Activated CD8-positive, alpha-beta memory T cell treated with anti-CD3 and anti-CD28 coated beads, Interleukin-2, amount 50 U/mL, for 24 hours (primary cell): ENCODE measurements around the gene TMEM132A.

Experiments used
- DNase-seq: peaks from one replicate; pipeline ENCODE4 v3.0.0-alpha.2; 2020; ENCODE audit errors: extremely low read depth

Gene TMEM132A

DNA sequence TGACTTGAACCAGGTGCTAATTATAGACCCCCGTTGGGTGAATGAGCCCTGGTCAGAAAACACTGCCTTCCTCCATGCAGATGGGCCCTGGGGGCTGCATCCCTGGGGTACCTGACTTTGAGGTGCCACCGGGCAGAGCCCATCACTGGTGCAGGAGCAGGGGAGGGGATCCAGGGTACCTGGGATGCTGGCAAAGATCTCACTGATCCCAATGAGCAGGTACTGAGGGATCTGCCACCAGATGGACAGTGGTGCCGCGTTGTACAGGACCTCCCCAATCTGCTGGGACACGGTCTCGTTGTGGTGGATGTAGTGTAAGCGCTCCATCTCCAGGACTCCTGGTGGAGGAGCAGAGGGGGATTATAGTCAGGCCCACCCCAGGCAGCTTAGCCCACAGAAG lies 15.0 kb downstream of the TMEM132A start:
- no peak for DNase-seq

DNA sequence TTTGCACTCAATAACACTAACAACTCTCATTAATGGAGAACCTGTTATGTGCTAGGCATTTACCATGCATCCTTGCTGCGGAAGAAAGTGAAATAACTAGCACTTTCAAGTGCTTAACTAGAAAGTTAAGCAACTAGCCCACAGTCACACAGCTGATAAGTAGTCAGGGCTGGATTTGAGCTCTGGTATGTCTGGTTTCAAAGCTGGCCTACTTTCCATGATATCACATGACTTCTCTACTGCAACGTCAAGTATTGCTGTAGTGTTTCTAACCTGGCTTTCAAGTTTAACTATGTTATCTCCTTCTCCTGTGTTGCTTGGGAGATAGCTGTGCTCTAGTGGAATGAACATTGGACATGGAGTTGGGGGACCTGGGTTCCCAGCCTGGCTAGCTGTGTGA lies 15.6 kb downstream of the TMEM132A start:
- no peak for DNase-seq

DNA sequence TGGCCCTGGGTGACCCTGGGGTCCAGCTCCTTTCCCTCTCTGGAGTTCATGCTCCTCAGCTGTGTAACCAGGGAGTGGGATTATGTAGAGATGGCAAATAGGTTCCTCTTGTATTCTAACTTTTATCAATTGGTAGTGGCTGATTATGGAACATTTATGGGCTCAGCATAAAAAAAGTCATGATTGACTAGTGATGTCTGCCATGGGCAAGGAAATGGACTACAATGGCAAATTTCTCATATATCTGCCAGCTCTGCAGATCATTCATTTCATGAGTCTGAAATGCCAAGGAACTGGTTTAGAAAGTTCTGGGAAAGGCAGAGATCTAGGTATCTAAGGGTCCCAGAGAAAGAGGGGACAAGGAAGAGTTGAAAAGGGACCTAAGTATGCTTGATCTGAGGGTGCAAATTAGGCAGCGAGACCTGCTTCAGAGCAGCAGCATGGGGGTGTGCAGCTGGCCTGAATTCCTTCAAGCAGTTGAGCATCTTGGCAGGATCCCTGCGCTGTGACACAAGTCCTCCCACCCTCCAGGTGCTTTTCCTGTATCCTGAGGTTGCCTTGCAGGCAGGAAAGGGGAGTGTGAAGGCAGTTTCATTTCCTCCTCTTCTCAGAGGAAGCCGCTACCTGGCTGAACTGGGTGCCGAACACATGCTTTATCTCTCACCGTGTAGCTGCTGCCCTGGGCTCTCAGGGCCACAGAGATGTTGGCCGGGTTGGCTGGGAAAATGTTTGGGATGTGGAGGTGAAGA lies 17.3 kb downstream of the TMEM132A start:
- DNase-seq, result no peak

DNA sequence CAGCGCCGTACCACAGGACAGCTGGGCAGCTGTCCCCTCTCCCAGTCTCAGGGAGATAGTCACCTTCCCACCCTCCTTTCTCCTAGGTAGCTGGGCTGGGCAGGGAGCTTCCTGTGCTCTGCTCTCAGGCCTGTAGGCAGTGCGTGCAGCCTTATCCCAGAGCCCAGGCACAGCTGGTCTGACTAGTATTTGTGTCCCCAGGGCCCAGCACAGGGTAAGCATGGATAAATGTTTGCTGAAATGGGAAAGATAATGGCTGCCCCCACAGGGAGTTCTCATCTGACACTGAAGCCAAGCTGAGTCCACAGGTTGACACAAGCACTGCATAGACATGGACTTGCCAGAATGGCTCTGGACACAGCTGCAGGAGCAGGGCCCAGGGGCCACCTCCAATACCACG lies 18.0 kb downstream of the TMEM132A start:
- DNase-seq, result no peak

DNA sequence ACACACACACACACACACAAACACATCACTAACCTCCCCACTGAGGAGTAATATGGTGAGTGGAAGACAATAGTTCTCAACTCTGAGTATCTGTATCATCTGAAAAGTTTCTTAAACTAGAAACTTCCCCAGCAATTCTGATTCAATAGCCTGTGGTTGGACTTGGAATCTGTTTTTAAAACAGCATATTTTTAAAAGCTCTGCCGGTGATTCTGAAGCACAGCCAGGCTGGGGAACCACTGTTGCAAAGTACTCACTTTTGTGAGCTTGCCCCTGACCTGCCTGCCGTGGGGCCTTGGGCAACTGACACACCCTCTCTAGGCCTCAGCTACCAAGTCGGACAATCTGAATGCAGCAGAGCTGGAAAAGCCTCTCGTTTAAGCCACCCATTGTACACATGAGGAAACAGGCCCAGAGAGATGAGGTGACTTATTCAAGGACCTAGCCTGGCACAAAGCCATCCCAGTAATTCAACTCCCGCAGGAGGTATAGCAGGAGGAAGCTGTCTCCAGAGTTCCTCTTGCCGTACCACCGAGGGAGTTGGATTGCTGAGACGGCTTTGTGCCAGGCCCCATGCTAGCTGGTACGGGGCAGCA lies 18.8 kb downstream of the TMEM132A start:
- DNase-seq, result no peak

DNA sequence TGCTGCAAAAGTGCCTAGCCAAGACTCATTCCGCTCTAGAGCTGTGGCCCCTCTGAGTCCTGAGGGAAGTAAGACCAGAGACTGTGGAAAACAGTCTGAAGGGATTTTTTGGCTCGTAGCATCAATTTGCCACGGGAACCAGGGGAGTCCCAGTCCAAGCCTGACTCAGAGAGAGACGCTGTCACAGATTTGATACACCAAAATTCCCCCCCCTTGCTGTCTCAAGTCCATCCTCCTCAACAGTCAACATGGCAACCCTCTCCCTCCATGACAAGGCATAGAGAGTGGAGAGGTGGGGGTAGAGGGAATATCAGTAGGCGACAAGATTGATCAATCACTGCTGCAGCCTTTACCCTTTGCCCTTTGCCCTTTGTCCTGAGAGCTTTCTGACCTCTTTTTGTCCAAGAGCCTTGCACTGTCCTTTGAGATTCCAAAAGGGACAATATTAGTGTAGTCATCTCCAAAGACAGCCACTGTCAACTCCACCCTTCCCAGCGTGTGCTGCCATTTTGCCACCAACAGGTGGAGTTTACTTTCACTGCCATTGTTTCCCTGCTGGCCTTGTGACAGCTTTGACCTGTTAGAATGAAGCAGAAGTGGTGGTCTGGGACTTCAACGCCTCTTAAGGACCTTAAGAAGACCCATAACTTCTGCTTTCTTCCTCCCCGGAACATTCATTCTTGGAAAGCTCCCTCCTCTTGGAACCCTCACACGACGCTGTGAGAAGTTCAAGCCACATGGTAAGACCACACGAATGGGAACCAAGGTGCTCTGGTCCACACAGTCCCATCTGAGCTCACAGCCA lies 20.4 kb downstream of the TMEM132A start:
- no peak for DNase-seq

GRCh38 chr11:60945295-60945667 lies 21.0 kb downstream of the TMEM132A start:
- no peak for DNase-seq

DNA sequence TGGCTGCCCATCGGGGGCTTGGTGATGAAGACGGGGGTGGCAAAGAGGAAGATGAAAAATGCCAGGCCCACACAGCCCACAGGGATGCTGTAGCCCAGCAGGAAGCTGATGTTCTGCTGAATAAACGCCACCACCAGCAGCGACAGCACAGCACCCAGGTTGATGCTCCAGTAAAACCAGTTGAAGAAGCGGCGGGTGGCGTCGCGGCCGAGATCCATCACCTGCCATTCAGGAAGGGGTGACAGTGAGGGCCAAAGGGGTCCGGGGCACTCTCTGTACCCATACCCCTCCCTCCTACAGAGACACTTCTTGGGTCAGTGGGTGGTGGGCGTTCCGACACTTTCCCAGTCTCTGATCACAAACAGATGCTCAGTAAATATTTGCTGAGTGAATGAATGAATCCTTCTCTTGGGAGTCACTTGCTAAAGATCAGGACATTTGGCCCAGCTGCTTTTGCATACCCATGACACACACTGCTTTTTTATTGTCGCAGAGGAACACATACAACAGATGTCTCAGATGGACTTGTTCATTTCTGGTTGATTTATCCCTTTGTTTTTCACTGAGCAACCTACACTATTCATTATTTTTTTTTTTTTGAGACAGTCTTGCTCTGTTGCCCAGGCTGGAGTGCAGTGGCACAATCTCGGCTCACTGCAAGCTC lies 22.5 kb downstream of the TMEM132A start:
- no peak for DNase-seq

DNA sequence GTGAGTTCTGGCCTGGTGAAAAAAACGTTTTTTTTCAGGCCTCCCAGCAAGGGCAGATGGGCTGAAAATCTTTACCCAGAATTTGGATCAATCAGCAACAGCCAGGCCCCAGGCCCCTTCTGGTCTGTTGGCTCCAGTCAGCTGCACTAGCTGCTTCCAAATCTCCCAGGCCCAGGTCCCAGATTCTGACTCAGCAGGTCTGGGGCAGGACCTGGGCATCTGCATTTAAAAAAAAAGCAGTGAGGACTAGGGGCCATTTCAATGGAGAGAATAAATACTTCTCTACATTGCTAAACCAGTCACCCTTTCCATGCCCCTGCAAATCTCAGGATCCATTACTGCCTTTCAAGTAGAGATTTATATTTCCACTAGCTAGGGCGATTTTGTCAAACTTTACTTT lies 23.4 kb downstream of the TMEM132A start:
- no peak for DNase-seq

- DNase-seq, result no peak
Measured at GRCh38 chr11:60948250-60948649, 24.0 kb downstream of the TMEM132A start.

GRCh38 chr11:60950024-60950423 lies 25.8 kb downstream of the TMEM132A start:
- no peak for DNase-seq

DNA sequence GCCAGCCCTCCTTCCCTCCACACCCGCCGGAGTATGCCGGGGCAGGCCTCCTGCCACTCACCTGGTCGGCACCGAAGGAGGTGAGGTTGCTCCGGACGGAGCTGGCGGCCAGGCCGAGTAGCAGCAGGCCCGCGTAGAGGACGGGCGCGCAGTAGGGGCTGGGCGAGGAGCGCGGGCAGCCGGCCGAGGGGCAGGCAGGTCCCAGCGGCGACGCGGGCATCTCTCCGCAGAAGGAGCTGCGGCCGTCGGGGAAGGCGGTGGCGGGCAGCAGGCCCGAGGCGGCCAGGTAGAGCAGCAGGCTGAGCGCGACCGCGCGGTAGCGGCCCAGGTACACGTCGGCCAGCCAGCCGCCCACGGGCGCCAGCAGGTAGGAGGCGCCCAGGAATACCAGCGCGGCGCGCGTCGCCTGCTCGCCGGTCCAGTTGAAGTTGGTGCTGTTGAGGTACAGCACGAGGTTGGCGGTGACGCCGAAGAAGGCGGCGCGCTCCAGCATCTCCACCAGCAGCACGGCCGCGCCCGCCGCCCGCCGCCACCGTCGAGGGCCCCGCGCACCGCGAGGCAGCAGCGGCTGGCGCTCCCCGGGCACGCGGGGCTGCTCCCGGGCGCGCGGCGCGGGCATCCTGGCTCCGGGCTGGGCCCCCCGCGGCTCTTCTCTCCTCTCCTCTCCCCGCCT lies 26.8 kb downstream of the TMEM132A start:
- no peak for DNase-seq

DNA sequence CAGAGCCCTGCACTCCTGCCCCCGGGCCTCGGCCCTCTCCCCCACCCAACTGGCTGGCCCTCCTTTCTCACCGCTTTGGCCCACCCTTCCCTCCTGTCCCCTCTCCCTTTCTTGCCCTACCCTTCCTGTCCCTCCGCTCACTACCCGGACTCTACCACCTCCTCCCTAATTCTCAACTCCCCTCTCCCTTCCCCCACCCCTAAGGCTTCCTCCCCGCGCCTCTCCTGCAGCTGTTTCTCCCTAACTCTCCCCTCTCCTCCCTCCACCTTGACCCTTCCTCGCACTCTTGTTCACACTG lies 27.3 kb downstream of the TMEM132A start:
- no peak for DNase-seq

GRCh38 chr11:60951904-60952741 lies 27.9 kb downstream of the TMEM132A start, which contains the start of gene SLC15A3:
Gene SLC15A3 (minus strand): TSS chr11:60952176. CDS start chr11:60951551, 625 bp downstream.
- no peak for DNase-seq

DNA sequence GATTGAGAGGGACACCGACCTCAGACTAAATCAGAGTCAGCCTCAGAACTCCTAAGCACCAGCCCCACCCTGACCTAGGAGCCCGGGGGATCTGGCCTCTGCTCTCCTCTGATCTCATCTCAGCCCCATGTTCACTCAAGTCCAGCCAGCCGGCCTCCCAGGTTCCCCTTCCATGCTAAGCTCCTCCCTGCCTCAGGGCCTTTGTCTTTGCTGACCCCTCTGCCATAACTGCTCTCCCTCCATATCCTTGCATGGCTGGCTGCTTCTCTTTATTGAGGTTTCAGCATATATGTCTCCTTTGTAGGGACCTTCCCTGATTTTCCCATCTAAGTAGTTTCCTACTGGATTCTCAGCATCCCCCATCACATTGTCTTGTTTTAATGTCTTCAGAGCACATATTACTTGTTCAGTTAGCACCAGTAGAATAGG lies 28.5 kb downstream of the TMEM132A start:
- DNase-seq, result no peak

DNA sequence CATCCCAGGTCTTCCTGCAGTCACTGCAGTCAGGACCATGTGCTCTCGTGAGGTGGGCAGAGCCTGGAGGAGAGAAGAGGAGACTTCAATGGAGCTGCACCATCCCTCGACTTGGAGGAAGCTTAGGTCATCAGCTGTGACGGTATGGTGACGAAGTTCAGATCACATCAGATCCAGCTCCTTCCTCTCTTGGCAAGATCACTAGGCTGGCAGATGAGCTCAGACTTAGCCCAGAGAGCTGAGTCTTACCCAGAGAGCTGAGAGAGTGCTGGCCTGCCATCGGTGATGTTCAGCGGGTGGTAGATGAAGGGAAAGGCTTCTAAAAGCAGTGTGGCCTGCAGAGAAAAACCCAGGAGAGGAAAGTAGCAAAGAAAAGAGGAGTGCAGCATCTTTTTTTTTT lies 29.5 kb downstream of the TMEM132A start:
- DNase-seq, result no peak

GRCh38 chr11:60954421-60954820 lies 30.2 kb downstream of the TMEM132A start:
- DNase-seq, result no peak

DNA sequence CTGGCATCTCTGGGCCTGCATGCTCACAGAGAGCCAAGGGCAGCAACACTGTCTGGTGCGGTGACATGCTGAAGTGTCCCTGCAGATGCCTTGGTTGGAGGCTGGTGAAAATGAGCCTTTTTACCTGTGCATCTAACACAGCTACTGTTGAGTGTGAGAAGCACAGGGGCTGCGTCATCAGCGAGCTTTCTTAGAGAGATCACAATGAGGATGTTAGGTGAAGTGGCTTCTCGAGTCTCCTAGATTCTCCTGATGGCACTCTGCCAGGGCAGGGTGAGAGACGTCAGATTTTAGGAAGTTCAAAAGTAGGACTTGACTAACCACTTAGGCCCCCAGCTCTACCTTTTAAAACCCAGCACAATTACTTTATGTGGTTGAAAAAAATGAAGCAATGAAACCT lies 31.3 kb downstream of the TMEM132A start:
- no peak for DNase-seq

- DNase-seq, result no peak
Measured at GRCh38 chr11:60957188-60957587, 32.9 kb downstream of the TMEM132A start.

GRCh38 chr11:60959431-60959830 lies 35.2 kb downstream of the TMEM132A start:
- DNase-seq, result no peak

- DNase-seq, result no peak
Measured at GRCh38 chr11:60960405-60960804, 36.1 kb downstream of the TMEM132A start.
